Measurements from ENCODE around the gene DEFB113. TPM values are rescaled to one million over a fixed set of nuclear protein-coding genes. Genes with fewer than 3 reads are reported as not detected.

Gene DEFB113
- total and polyA plus RNA-seq, 2 of the 4 experiments (the other 2 are of a cell fraction), result not detected

- Histone ChIP-seq H2BK5ac (ENCODE audit: low read depth, low read length, poor library complexity, severe bottlenecking) (no peak overlapping the region), H3K4me2 (ENCODE audit: low read depth, low read length) (no peak overlapping the region), H2BK15ac (ENCODE audit: low read depth, low read length) (no peak overlapping the region), H3K4ac (ENCODE audit: low read depth, low read length) (no peak overlapping the region), H3K9ac (ENCODE audit: low read depth, low read length) (no peak overlapping the region), H2AK5ac (ENCODE audit: low read depth, low read length) (no peak overlapping the region), H3K9me3 (ENCODE audit: control insufficient read depth, insufficient read depth, low read length) (no peaks in the 10 kb centered on the region), H4K91ac (ENCODE audit: insufficient read depth, low read depth, low read length) (no peak overlapping the region), H2AFZ (replicated peaks; ENCODE audit: low read length, poor library complexity) (no peak overlapping the region), H2BK20ac (ENCODE audit: low read depth, low read length) (no peak overlapping the region), H4K5ac (ENCODE audit: low read depth, low read length) (no peak overlapping the region), H3K79me1 (ENCODE audit: low read depth in 1 of 2, low read length in 2 of 2) (no peaks in the 10 kb centered on the region), H3K27me3 (ENCODE audit: control insufficient read depth, insufficient read depth, low read length) (no peaks in the 10 kb centered on the region), H3K9me1 (ENCODE audit: insufficient read depth, low read length) (no peaks in the 10 kb centered on the region), H2BK120ac (ENCODE audit: low read depth, low read length) (no peak overlapping the region), H2AK9ac (replicated peaks; ENCODE audit: low read depth, low read length, poor library complexity) (no peak overlapping the region), H3K27ac (ENCODE audit: insufficient read depth, low read length) (no peak overlapping the region), H3K18ac (ENCODE audit: low read depth, low read length) (no peak overlapping the region), H3K23ac (ENCODE audit: low read depth, low read length) (no peak overlapping the region), H3K14ac (replicated peaks; ENCODE audit: low read depth, low read length) (no peak overlapping the region), H3K36me3 (ENCODE audit: control insufficient read depth, insufficient read depth, low read length) (no peaks in the 10 kb centered on the region), H3K4me1 (ENCODE audit: control insufficient read depth, insufficient read depth, low read length) (no peaks in the 10 kb centered on the region), H3K56ac (ENCODE audit: extremely low read depth, insufficient read depth, low read length) (no peak overlapping the region), H4K8ac (ENCODE audit: low read depth in 2 of 2, low read length in 2 of 2) (no peak overlapping the region), H4K20me1 (ENCODE audit: insufficient read depth, low read length) (no peaks in the 10 kb centered on the region), H3K4me3 (ENCODE audit: insufficient read depth, low read depth, low read length) (no peak overlapping the region)
- no peak for ATAC-seq (ENCODE audit: low read depth)
- no peak for DNase-seq
- intact Hi-C loops (cut with micrococcal nuclease) (no loop called here), dilution Hi-C loops (cut with HindIII; ENCODE audit: low sequenced_read_pairs, unreplicated experiment) (no loop called here), in situ Hi-C loops (cut with MboI; ENCODE audit: low sequenced_read_pairs) (no loop called here)
- ChIA-PET POLR2A (ENCODE audit: unreplicated experiment) (no interaction called here), CTCF (no interaction called here)
- TF ChIP-seq ELK1 (IDR thresholded peaks at IDR 0.05; ENCODE audit: borderline replicate concordance, low read depth, low read length) (no peak), USF2 (IDR thresholded peaks at IDR 0.05; ENCODE audit: low read depth, low read length) (no peak), RAD21 (IDR thresholded peaks at IDR 0.05; ENCODE audit: low read length) (no peak), CHD1 (IDR thresholded peaks at IDR 0.05; ENCODE audit: low read depth, low read length) (no peak), MAFK (IDR thresholded peaks at IDR 0.05; ENCODE audit: low read depth, low read length) (no peak), MAZ (IDR thresholded peaks at IDR 0.05; ENCODE audit: borderline replicate concordance, low read depth, low read length) (no peak)
- no CpG with 5 or more reads among the region's 2 CpGs for WGBS, 2 experiments (ENCODE audit: extremely low coverage in 2 of 2, insufficient read length in 1 of 2)
- no TSS peak for BruUV-seq (replicated peaks)
Observed at GRCh38 chr6:49918787-49919186, 50.6 kb downstream of the DEFB113 start.

Other genes starting within 250 kb of the DEFB113 start
- gene CRISP3, start 225.2 kb downstream of the DEFB113 start, total RNA-seq (2012; rRNA removed), result not detected in 2 replicates
- not detected in 2 replicates for gene CRISP3, start 225.2 kb downstream of the DEFB113 start, polyA plus RNA-seq (2012; rRNA removed)
- gene PGK2, start 182.3 kb downstream of the DEFB113 start, total RNA-seq (2012; rRNA removed), result not detected in 2 replicates
- gene PGK2, start 182.3 kb downstream of the DEFB113 start, polyA plus RNA-seq (2012; rRNA removed), result not detected in 2 replicates
- gene CRISP1, start 103.1 kb downstream of the DEFB113 start, total RNA-seq (2012; rRNA removed), result not detected in 2 replicates
- not detected in 2 replicates for gene CRISP1, start 103.1 kb downstream of the DEFB113 start, polyA plus RNA-seq (2012; rRNA removed)
- gene DEFB114, start 5.5 kb downstream of the DEFB113 start, total RNA-seq (2012; rRNA removed), result not detected in 2 replicates
- not detected in 2 replicates for gene DEFB114, start 5.5 kb downstream of the DEFB113 start, polyA plus RNA-seq (2012; rRNA removed)
- gene DEFB110, start 52.4 kb upstream of the DEFB113 start, total RNA-seq (2012; rRNA removed), result not detected in 2 replicates
- gene DEFB110, start 52.4 kb upstream of the DEFB113 start, polyA plus RNA-seq (2012; rRNA removed), result not detected in 2 replicates
- not detected in 2 replicates for gene DEFB112, start 80.3 kb upstream of the DEFB113 start, total RNA-seq (2012; rRNA removed)
- gene DEFB112, start 80.3 kb upstream of the DEFB113 start, polyA plus RNA-seq (2012; rRNA removed), result not detected in 2 replicates